Osteoblast (primary cell): ENCODE data around the gene TIMM17A. TPM values are rescaled to one million over a fixed set of nuclear protein-coding genes. Genes with fewer than 3 reads are reported as not detected.
"Not testable (repeated sequence)": the region's sequence is repeated elsewhere in the genome, so short reads cannot be mapped to it uniquely, and the experiment has no call there.

ENCODE experiments used
- DNase-seq: peaks from one replicate; pipeline ENCODE4 v3.0.0; 2011; ENCODE audit warnings: low spot score, mixed read lengths; ENCODE audit not compliant: insufficient read length; ENCODE audit errors: missing footprints
- H2AFZ ChIP-seq: 2 replicates; pipeline ENCODE4 v1.6.0; 2011; ENCODE audit warnings: mild to moderate bottlenecking, low read length
- H3K27ac ChIP-seq: 2 replicates; pipeline ENCODE4 v1.5.1; 2011; ENCODE audit warnings: mild to moderate bottlenecking, low read depth, low read length, moderate library complexity
- H3K27me3 ChIP-seq: 2 replicates; pipeline ENCODE4 v1.6.0; 2012; ENCODE audit warnings: mild to moderate bottlenecking, control low read depth, inconsistent platforms, low read length, moderate library complexity; ENCODE audit not compliant: insufficient read depth
- H3K36me3 ChIP-seq: 2 replicates; pipeline ENCODE4 v1.5.1; 2011; ENCODE audit warnings: mild to moderate bottlenecking, low read length, control low read depth, moderate library complexity; ENCODE audit not compliant: insufficient read depth
- H3K4me1 ChIP-seq: 2 replicates; pipeline ENCODE4 v1.5.1; 2011; ENCODE audit warnings: mild to moderate bottlenecking, low read length, control low read depth, moderate library complexity; ENCODE audit not compliant: insufficient read depth
- H3K4me2 ChIP-seq: 2 replicates; pipeline ENCODE4 v1.6.0; 2011; ENCODE audit warnings: mild to moderate bottlenecking, low read length; ENCODE audit not compliant: insufficient read depth
- H3K4me3 ChIP-seq: fragments of 200-600 bp; sonication (generic); 3 replicates; pipeline ENCODE4 v1.5.1; 2012; ENCODE audit warnings: mild to moderate bottlenecking, low read length, inconsistent platforms; ENCODE audit not compliant: insufficient read depth
- H3K79me2 ChIP-seq: 2 replicates; pipeline ENCODE4 v1.6.0; 2012; ENCODE audit warnings: mild to moderate bottlenecking, low read length, control low read depth, inconsistent platforms; ENCODE audit not compliant: insufficient read depth
- H3K9me3 ChIP-seq: 2 replicates; pipeline ENCODE4 v1.5.1; 2011; ENCODE audit warnings: low read depth, low read length, control low read depth
- H4K20me1 ChIP-seq: 2 replicates; pipeline ENCODE4 v1.6.0; 2012; ENCODE audit warnings: mild to moderate bottlenecking, low read length, control low read depth; ENCODE audit not compliant: insufficient read depth
- total RNA-seq: library from RNA; depleted of rRNA; stranded (reverse); fragments of >200 nt; gene quantifications from 2 replicates; pipeline ENCODE4 v1.2.3, GENCODE V29; 2012
- TF ChIP-seq, protein P1 (sequence below): IDR thresholded peaks from 2 replicates; pipeline ENCODE4 v1.5.1; 2011; ENCODE audit warnings: mild to moderate bottlenecking, low read depth, low read length, moderate library complexity; ENCODE audit errors: extremely low read depth

TIMM17A gene
- total RNA-seq, 1 donor = 38.7 TPM

DNA sequence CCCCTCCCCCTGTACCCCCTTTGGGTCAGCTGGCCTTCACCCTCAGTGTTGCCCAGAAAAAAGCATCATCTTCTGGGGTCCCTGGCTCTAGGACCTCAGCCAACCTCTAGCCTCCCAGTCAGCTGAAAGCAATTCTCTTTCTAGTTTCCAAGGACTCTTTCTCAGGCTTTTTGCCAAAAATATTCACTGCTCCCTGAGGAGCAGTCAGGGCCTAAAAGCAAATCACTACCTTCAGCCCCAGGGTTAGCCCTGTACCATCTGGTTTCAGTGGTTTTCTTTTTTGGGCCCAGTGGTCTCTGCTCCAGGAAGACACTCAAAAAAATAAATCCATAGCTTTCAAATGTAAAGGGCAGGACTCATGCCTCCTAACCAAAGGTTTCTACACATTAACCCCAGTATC is 5.8 kb upstream of the TIMM17A start:
- H3K36me3 ChIP-seq = no peaks in the 10 kb centered on the region
- peak; percentile 75 for DNase-seq
- H2AFZ ChIP-seq = peak overlapping the region; percentile 78
- peaks cover 15% of the 10 kb centered on the region for H3K79me2 ChIP-seq
- TF ChIP-seq, protein P1, sequence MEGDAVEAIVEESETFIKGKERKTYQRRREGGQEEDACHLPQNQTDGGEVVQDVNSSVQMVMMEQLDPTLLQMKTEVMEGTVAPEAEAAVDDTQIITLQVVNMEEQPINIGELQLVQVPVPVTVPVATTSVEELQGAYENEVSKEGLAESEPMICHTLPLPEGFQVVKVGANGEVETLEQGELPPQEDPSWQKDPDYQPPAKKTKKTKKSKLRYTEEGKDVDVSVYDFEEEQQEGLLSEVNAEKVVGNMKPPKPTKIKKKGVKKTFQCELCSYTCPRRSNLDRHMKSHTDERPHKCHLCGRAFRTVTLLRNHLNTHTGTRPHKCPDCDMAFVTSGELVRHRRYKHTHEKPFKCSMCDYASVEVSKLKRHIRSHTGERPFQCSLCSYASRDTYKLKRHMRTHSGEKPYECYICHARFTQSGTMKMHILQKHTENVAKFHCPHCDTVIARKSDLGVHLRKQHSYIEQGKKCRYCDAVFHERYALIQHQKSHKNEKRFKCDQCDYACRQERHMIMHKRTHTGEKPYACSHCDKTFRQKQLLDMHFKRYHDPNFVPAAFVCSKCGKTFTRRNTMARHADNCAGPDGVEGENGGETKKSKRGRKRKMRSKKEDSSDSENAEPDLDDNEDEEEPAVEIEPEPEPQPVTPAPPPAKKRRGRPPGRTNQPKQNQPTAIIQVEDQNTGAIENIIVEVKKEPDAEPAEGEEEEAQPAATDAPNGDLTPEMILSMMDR = no peak
- H3K4me2 ChIP-seq = peak overlapping the region; percentile 51
- no peaks in the 10 kb centered on the region for H3K9me3 ChIP-seq
- peak overlapping the region; percentile 6 for H3K4me3 ChIP-seq
- no peaks in the 10 kb centered on the region for H3K27me3 ChIP-seq
- H3K27ac ChIP-seq = peak overlapping the region; percentile 75
- H4K20me1 ChIP-seq = peaks cover 5% of the 10 kb centered on the region
- peaks cover 43% of the 10 kb centered on the region for H3K4me1 ChIP-seq

DNA sequence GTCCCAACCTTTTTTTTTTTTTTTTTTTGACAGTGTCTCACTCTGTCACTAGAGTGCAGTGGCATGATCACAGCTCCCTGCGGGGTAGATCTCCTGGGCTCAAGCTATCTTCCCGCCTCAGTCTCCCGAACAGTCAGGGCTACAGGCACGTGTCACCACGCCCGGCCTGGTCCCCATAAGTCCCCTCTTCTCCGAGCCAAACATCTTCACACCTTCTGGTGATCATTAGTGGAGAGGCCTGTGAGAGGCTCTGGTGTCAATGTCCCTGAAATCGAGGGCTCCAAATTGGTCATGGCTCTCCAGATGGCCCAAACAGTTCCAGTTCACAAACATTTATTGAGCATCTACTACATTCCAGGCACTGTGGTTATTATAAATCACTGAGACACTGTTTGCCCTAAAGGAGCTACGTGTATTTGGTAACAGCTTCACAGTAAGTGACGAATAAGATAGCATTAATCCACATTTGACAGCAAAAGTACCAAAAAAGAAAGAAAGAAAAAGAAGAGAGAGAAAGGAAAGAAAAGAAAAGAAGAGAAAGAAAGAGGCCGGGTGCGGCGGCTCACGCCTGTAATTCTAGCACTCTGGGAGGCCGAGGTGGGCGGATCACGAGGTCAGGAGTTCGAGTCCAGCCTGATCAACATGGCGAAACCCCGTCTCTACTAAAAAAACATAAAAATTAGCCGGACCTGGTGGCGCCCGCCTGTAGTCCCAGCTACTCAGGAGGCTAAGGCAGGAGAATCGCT is 867 bp upstream of the TIMM17A start:
- Histone ChIP-seq H3K4me1 (peaks cover 19% of the 10 kb centered on the region), H3K4me2 (peak overlapping the region; percentile 76), H3K79me2 (peaks cover 33% of the 10 kb centered on the region), H3K36me3 (peaks cover 18% of the 10 kb centered on the region), H3K27ac (peak overlapping the region; percentile 82), H4K20me1 (peaks cover 4% of the 10 kb centered on the region), H2AFZ (peak overlapping the region; percentile 73), H3K4me3 (peak overlapping the region; percentile 95), H3K27me3 (no peaks in the 10 kb centered on the region), H3K9me3 (no peaks in the 10 kb centered on the region)
- DNase-seq = no peak
- TF ChIP-seq, protein P1 = no peak

DNA sequence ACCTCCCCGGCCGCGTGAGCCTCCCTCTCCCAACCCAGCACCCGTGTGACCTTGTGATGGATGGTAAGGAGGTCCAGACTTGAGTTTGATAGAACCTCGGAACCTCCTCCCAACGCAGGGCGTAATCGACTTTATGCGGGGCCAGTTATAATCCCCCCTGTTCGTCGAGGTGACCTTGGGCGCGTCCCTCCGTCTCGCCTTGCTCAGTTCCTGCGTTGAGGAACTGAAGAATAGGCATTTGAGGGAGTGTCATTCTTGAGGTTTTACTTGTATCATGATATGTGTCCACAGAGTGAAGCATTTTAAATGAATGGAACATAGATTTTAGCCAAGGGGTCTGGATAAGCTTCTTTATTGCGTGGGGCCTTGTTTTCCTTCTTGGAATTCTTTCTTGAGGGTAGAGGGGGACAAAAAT is 433 bp downstream of the TIMM17A start:
- peaks cover 28% of the 10 kb centered on the region for H3K36me3 ChIP-seq
- TF ChIP-seq, protein P1 = no peak
- peaks cover 10% of the 10 kb centered on the region for H3K4me1 ChIP-seq
- peak overlapping the region; percentile 82 for H3K27ac ChIP-seq
- H3K79me2 ChIP-seq = peaks cover 39% of the 10 kb centered on the region
- peak overlapping the region; percentile 95 for H3K4me3 ChIP-seq
- H3K9me3 ChIP-seq = no peaks in the 10 kb centered on the region
- H3K4me2 ChIP-seq = peak overlapping the region; percentile 92
- H2AFZ ChIP-seq = peak overlapping the region; percentile 97
- peaks cover 4% of the 10 kb centered on the region for H4K20me1 ChIP-seq
- DNase-seq = no peak
- no peaks in the 10 kb centered on the region for H3K27me3 ChIP-seq

DNA sequence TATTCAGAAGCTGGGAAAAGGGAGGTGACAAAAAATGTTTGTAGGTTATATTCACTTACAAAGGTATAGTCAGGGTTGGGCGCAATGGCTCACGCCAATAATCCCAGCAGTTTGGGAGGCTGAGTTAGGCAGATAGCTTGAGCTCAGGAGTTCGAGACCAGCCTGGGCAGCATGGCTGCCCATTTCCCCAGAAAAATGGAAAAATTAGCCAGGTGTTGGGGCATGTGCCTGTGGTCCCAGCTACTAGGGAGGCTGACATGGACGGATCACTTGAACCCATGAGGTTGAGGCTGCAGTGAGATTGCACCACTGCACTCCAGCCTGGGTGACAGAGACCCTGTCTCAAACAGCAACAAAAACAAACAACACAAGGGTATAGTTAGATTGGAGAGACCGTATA is 3.0 kb downstream of the TIMM17A start:
- DNase-seq = no peak
- peaks cover 49% of the 10 kb centered on the region for H3K79me2 ChIP-seq
- no peak overlapping the region for H3K27ac ChIP-seq
- H3K4me3 ChIP-seq = no peak overlapping the region
- H3K27me3 ChIP-seq = no peaks in the 10 kb centered on the region
- H2AFZ ChIP-seq = no peak overlapping the region
- TF ChIP-seq, protein P1 = no peak
- H3K36me3 ChIP-seq = peaks cover 52% of the 10 kb centered on the region
- peaks cover 10% of the 10 kb centered on the region for H3K4me1 ChIP-seq
- no peaks in the 10 kb centered on the region for H3K9me3 ChIP-seq
- H4K20me1 ChIP-seq = peaks cover 7% of the 10 kb centered on the region
- no peak overlapping the region for H3K4me2 ChIP-seq

DNA sequence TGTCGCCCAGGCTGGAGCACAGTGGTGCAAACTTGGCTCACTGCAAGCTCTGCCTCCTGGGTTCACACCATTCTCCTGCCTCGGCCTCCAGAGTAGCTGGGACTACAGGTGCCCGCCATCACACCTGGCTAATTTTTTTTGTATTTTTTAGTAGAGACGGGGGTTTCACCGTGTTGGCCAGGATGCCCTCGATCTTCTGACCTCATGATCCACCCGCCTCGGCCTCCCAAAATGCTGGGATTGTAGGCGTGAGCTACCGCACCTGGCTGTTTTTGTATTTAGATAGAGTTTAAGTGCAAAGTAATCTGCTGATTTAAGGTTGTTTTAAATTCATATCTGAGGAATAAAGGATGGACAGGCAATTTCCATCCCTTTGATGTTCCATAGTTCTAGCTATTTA is 7.1 kb downstream of the TIMM17A start:
- DNase-seq, H3K4me2 ChIP-seq, H2AFZ ChIP-seq, H3K4me1 ChIP-seq, H3K27me3 ChIP-seq, H3K9me3 ChIP-seq, H3K27ac ChIP-seq, H3K4me3 ChIP-seq, H4K20me1 ChIP-seq: not testable (repeated sequence)
- Histone ChIP-seq H3K79me2 (peaks cover 45% of the 10 kb centered on the region), H3K36me3 (peaks cover 79% of the 10 kb centered on the region)
